Activated CD4-positive, alpha-beta T cell treated with anti-CD3 and anti-CD28 coated beads, Interleukin-2, Interleukin-4, amounts not matched to agents 100 ng/mL and 50 ng/mL, durations not matched to agents 16 hours and 8 hours (primary cell): ENCODE data around the gene NCAM2.

Source experiments
- DNase-seq: peaks from one replicate; pipeline ENCODE4 v3.0.0-alpha.2; 2020; ENCODE audit warnings: low spot score

NCAM2 gene

GRCh38 chr21:20997636-20998455, at the start of gene NCAM2:
Gene NCAM2 (plus strand): TSS chr21:20998409.
- peak; percentile 33 for DNase-seq

- DNase-seq: no peak
These were observed 48.3 kb upstream of the NCAM2 start for GRCh38 chr21:20949884-20950283.

GRCh38 chr21:20965816-20966215, 32.4 kb upstream of the NCAM2 start:
- no peak for DNase-seq

GRCh38 chr21:20968391-20968790, 29.8 kb upstream of the NCAM2 start:
- no peak for DNase-seq

- no peak for DNase-seq
These were observed 27.5 kb upstream of the NCAM2 start for GRCh38 chr21:20970691-20971090.

GRCh38 chr21:20971296-20971921, 26.8 kb upstream of the NCAM2 start:
- DNase-seq: peak; percentile 39

- no peak for DNase-seq
These were observed 3.4 kb upstream of the NCAM2 start for GRCh38 chr21:20994790-20995189.

- DNase-seq: no peak
These were observed 1.5 kb upstream of the NCAM2 start for GRCh38 chr21:20996421-20997310.

- DNase-seq: no peak
These were observed 936 bp upstream of the NCAM2 start for GRCh38 chr21:20997311-20997635.

GRCh38 chr21:20998456-20998789, 214 bp downstream of the NCAM2 start:
- no peak for DNase-seq

- DNase-seq: no peak
These were observed 677 bp downstream of the NCAM2 start for GRCh38 chr21:20998886-20999285.

GRCh38 chr21:20999659-21000058, 1.4 kb downstream of the NCAM2 start:
- peak; percentile 23 for DNase-seq

- DNase-seq: no peak
These were observed 2.5 kb downstream of the NCAM2 start for GRCh38 chr21:21000591-21001175.

GRCh38 chr21:21001591-21002100, 3.4 kb downstream of the NCAM2 start:
- DNase-seq: no peak

GRCh38 chr21:21002153-21002552, 3.9 kb downstream of the NCAM2 start:
- DNase-seq: no peak

- DNase-seq: peak; percentile 10
These were observed 5.5 kb downstream of the NCAM2 start for GRCh38 chr21:21003701-21004100.

GRCh38 chr21:21007606-21008005, 9.4 kb downstream of the NCAM2 start:
- DNase-seq: no peak

- DNase-seq: no peak
These were observed 12.0 kb downstream of the NCAM2 start for GRCh38 chr21:21010228-21010627.

GRCh38 chr21:21010698-21011097, 12.5 kb downstream of the NCAM2 start:
- no peak for DNase-seq

- DNase-seq: no peak
These were observed 20.6 kb downstream of the NCAM2 start for GRCh38 chr21:21018821-21019220.

- no peak for DNase-seq
These were observed 21.5 kb downstream of the NCAM2 start for GRCh38 chr21:21019681-21020080.

- DNase-seq: no peak
These were observed 27.5 kb downstream of the NCAM2 start for GRCh38 chr21:21025742-21026141.
